Measurements from ENCODE around the gene YTHDF1.
"Not testable (repeated sequence)": the region's sequence is repeated elsewhere in the genome, so short reads cannot be mapped to it uniquely, and the experiment has no call there.

YTHDF1 gene

DNA sequence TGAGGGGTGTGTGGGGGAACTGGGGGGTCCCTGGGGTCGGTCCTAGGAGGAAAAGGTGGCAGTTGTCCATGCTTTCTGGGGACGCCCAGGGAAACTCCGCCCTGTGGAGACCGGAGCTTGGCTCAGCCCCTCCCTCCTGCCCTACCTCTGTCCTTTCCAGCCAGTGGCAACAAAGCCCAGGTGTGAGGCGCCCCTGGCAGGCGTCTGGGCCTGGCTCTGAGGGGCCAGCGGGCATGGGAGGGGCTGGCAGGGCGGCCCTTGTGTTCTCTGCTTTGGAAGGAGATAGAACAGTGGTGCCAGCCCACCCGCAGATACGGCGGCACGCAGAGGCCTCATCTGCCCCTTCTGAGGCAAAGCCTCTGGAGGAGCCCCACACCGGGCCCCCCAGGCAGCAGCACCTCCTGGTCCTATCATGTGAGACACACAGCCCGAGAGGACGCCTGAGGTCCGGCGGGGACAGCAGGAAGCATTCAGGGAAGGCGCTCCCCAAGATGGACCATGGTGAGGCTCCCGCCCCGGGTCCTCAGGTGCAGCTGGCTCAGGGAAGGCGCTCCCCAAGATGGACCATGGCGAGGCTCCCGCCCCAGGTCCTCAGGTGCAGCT is 47.9 kb downstream of the YTHDF1 start:
- no peak for DNase-seq

DNA sequence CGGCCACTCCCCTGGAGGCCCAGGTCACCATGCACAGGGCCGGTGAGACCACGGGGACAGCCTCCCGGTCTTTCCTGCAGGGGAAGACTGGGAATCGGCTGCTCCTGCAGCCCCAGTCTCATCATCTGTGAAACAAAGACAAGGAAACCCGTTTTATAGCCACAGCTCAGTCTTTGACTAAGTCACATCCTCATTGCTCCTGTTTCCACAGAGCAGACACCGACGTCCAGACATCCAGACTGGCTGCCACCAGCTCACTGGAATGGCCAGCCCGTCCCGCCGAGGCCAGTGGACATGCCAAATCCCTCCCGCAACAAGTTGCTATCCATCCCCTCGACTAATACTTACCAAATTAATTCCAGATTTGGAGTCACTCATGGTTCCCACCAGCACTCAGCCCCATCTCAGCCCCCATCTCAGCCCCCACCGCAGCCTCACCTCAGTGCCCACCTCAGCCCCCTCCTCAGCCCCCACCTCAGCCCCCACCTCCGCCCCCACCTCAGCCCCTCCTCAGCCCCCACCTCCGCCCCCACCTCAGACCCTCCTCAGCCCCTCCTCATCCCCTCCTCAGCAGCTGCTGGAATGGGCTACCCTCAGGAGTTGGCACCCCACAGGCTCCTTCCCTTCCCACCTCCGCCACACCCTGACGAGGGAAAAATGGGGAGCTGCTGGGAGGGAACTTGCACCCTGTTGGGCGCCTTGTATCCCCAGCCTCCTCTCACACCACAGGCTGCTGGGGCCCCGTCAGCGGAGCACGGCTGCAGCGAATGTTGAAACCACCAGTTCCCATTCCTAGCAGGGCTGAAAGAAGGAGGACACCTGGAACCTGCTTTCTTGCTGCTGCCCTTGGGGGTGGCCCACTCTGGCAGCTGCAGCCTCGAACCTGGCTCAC is 48.7 kb downstream of the YTHDF1 start:
- no peak for DNase-seq

DNA sequence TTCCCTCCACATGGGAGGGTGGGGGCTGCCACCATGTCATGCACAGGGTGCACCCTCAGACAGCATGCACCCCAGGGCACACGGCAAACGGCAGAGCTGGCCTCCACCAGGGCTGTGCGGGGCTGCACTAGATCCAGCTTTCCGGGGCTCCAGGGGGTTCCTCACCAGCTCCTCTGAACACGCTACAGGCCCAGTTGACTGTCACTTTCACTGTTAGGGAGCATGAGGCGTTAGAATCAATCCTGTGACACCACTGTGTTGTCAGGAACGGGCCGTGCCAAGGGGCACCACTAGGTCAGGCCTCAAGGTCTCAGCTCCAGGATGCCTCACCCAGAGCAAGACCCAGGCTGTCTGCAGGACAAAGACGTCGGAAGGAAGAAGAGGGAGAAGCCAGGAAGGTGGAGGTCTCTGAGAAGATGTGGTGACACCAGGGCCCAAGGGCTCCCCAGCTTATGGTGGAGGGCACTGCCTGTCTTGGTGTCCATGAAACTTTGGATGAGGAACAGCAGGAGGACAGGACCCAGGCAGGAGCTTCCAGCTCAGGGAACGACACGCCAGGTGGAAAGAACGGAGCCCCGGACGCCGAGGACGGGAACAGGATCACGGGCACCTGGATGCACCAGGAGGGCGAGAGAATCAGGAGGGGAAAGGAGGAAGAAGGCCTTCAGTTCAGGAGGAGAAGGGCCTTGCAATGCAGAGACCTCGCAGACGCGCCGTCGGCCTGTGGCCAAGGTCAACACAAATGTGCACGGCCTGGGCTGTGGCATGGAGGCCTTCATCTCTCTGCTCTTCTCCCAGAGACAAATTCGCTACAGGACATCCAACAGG is 49.5 kb downstream of the YTHDF1 start:
- DNase-seq, result no peak

GRCh38 chr20:63165356-63166192 is 50.4 kb downstream of the YTHDF1 start:
- DNase-seq, result no peak

DNA sequence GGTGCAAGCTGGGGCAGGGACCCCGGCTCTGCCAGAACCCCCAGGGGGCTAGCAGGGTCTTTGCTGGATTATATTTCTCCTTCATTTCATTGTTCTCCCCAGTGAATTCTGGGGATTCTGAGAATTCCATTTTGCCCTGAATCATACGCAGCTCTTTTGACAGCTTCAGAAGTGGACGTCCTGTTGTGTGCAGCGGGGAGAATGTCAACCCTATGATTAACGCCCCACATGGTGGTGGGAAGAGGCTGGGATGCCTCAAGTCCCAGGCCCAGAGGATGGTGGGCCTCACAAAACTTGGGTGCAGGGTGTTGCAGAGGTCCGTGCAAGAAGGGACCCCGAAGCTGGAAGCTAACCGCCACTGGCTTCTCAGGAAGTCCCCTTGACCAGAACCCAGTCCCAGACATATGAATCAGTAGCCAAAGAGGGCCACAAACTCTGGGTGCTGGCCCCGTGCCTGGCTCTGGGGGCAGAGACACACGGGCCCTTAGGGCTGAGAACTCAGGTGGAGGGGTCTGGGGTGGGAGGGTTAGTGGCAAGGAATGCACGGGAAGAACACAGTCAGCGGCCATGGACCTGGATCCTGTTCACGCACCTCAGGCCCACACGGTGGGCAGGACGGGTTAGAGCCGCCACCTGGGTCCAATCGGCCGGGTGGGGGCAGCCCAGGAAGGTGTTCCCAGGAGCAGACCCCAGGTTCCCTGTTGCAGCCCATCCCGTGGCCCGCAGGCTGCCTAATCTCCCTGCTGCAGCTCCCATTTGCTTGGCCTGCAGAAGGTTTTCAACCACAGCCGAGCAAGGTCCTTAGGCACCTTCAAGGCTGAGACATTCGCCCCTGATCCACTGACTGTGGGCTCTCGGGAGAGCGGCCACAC is 51.2 kb downstream of the YTHDF1 start:
- no peak for DNase-seq

- DNase-seq, result no peak
Measured at GRCh38 chr20:63163596-63164483, 52.1 kb downstream of the YTHDF1 start.

DNA sequence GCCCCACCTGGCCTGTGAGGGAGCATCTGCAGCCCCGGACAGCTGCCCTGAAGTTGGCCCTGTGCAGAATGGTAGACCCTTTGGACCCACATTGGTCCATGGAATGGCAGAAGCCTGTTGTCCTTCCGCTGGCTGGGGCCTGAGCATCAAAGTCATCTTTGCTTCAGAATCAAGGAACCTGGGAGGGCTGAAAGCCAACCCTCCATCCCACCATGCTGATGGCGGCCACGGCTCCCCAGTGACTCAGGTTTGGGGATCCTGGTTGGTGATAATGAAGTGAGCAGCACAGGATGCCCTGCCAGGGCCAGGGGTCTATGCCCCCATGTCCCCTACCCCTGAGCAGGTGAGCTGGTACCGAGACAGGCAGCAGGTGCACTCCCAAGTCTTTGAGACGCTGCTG is 52.8 kb downstream of the YTHDF1 start:
- DNase-seq, result no peak

- DNase-seq, result no peak
Measured at GRCh38 chr20:63162206-63162795, 53.6 kb downstream of the YTHDF1 start.

DNA sequence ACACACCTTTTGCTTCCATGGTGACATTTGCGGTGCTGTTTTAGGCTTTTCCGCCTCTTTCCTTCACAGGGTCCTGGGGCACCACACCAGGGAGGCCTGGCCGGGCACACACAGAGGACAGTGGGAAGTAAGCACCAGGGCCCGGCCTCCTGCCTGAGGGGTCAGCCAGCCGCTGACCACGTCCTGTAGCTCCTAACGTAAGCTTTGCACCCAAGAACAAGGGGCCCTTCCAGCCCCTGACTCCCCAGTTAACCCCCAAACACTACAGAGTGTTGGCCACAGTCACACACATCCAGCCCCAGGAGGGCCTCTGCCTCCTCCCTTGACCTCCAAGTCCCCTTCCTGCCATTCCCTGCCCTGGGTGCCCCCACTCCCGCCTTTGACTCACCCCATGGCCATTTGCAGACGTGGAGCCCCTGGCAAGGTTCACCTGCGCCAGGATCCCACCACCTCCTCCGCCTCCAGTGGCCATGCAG is 54.7 kb downstream of the YTHDF1 start:
- DNase-seq, result no peak

- DNase-seq, result no peak
Measured at GRCh38 chr20:63160641-63161175, 55.2 kb downstream of the YTHDF1 start.

GRCh38 chr20:63159826-63160640 is 55.9 kb downstream of the YTHDF1 start:
- no peak for DNase-seq

- DNase-seq, result not testable (repeated sequence)
Measured at GRCh38 chr20:63159251-63159650, 56.7 kb downstream of the YTHDF1 start.

GRCh38 chr20:63158845-63159244 is 57.1 kb downstream of the YTHDF1 start:
- DNase-seq, result no peak

DNA sequence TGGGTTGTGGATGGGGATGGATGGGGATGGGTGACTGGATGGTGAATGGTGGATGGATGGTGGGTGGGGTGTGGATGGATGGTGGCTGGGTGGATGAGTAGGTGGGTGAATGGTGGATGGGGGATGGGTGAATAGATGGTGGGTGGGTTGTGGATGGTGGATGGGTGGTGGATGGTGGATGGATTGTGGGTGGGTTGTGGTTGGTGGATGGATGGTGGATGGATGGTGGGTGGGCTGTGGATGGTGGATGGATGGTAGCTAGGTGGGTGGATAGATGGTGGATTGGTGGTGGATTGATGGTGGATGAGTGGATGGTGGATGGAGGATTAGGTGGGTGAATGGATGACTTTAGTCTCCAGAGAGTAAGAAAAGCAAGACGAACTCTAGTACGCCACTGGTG is 57.6 kb downstream of the YTHDF1 start:
- no peak for DNase-seq

GRCh38 chr20:63157431-63157830 is 58.5 kb downstream of the YTHDF1 start:
- not testable (repeated sequence) for DNase-seq

DNA sequence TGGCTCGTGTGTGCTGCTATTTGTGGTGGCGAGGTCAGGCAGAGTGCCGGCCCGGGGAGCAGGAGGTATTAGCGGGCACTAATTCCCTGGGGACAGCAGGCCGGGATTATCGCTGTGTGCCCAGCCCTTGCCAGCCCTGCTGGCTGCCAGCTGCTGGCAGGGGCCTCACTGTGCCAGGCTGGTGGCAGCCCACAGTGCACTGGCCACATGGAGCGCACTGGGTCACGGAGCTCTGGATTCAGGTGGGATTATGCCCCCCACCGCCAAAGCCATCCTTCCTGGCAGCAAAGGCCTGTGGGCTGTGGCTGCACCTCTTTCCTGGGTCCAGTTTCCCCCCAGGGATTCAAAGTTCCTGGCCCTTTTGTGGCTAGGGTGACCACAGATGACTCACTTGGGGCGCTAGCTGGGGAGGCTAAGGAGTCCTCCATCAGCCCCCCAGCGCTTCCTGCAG is 59.7 kb downstream of the YTHDF1 start:
- DNase-seq, result no peak

- no peak for DNase-seq
Measured at GRCh38 chr20:63155266-63156165, 60.4 kb downstream of the YTHDF1 start.

GRCh38 chr20:63154395-63154794 is 61.5 kb downstream of the YTHDF1 start:
- no peak for DNase-seq

All from activated gamma-delta T cell treated with Interleukin-2 at 50 U/mL for 16 hours (primary cell).